Measurements from ENCODE around the gene SRRM3. TPM values are rescaled to one million over a fixed set of nuclear protein-coding genes. Genes with fewer than 3 reads are reported as not detected.
A peak's percentile ranks its signal among the peaks of the same experiment; 100 is the strongest.
"Not testable (repeated sequence)": the region's sequence is repeated elsewhere in the genome, so short reads cannot be mapped to it uniquely, and the experiment has no call there.

Gene SRRM3
- total and polyA plus RNA-seq, 9 donors: 0.31 to 0.79 (median 0.49) TPM

GRCh38 chr7:76215349-76215748 lies 13.7 kb downstream of the SRRM3 start:
- not testable (repeated sequence) for H3K9me3 ChIP-seq (replicated peaks; ENCODE audit: control insufficient read depth, low read depth, low read length); DNase-seq; H3K27ac ChIP-seq (ENCODE audit: low read length); H3K4me3 ChIP-seq (ENCODE audit: low read length); H3K4me1 ChIP-seq (ENCODE audit: control insufficient read depth, insufficient read depth, low read length); H3K36me3 ChIP-seq (ENCODE audit: control insufficient read depth, insufficient read depth, low read length)
- H3K27me3 ChIP-seq (ENCODE audit: control insufficient read depth, insufficient read depth, low read length): peaks cover 24% of the 10 kb centered on the region
- no CpG with 5 or more reads among the region's 4 CpGs for WGBS (ENCODE audit: insufficient coverage)

- Histone ChIP-seq H3K4me3 (ENCODE audit: low read length) (no peak overlapping the region), H3K27ac (ENCODE audit: low read length) (no peak overlapping the region), H3K36me3 (ENCODE audit: control insufficient read depth, insufficient read depth, low read length) (no peaks in the 10 kb centered on the region), H3K27me3 (ENCODE audit: control insufficient read depth, insufficient read depth, low read length) (peaks cover 24% of the 10 kb centered on the region), H3K9me3 (replicated peaks; ENCODE audit: control insufficient read depth, low read depth, low read length) (no peaks in the 10 kb centered on the region), H3K4me1 (ENCODE audit: control insufficient read depth, insufficient read depth, low read length) (no peaks in the 10 kb centered on the region)
- DNase-seq: no peak
- WGBS (ENCODE audit: insufficient coverage): no CpG with 5 or more reads among the region's 9 CpGs
Observed at GRCh38 chr7:76216381-76217082, 14.8 kb downstream of the SRRM3 start.

DNA sequence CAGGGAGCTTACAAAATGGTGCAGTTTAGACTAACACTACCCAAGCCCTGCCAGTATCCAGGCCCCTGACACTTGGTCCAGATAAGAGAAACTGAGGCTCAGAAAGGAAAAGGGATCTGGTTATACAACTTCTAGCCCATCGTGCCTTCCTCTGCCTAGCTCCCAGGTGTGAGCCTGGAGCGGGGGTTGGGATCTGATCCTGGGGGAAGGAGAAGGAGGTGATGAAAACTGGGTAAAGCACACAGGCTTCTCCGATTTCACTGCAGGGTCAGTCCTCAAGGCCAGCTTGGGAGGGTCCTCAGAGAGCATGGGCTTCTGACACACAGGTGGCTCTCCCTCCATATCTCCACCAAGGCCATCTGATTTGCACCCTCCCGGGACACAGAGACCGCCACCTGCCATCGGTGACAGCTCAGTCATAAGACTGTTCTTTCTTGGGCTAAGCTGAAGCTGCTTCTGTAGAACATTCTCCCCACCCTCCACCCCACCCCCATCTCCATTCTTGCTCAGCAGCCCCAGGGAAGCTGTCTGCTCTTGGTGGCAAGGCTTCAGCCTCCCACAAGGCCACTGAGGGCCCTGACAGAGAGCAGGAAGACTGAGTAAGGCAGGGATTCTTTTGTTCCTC lies 16.4 kb downstream of the SRRM3 start:
- Histone ChIP-seq H3K36me3 (ENCODE audit: control insufficient read depth, insufficient read depth, low read length) (no peaks in the 10 kb centered on the region), H3K4me1 (ENCODE audit: control insufficient read depth, insufficient read depth, low read length) (no peaks in the 10 kb centered on the region), H3K27ac (ENCODE audit: low read length) (no peak overlapping the region), H3K27me3 (ENCODE audit: control insufficient read depth, insufficient read depth, low read length) (peaks cover 24% of the 10 kb centered on the region), H3K9me3 (replicated peaks; ENCODE audit: control insufficient read depth, low read depth, low read length) (no peaks in the 10 kb centered on the region), H3K4me3 (ENCODE audit: low read length) (no peak overlapping the region)
- no peak for DNase-seq
- 20% methylated on average over 1 of the region's 6 CpGs for WGBS (ENCODE audit: insufficient coverage)

DNA sequence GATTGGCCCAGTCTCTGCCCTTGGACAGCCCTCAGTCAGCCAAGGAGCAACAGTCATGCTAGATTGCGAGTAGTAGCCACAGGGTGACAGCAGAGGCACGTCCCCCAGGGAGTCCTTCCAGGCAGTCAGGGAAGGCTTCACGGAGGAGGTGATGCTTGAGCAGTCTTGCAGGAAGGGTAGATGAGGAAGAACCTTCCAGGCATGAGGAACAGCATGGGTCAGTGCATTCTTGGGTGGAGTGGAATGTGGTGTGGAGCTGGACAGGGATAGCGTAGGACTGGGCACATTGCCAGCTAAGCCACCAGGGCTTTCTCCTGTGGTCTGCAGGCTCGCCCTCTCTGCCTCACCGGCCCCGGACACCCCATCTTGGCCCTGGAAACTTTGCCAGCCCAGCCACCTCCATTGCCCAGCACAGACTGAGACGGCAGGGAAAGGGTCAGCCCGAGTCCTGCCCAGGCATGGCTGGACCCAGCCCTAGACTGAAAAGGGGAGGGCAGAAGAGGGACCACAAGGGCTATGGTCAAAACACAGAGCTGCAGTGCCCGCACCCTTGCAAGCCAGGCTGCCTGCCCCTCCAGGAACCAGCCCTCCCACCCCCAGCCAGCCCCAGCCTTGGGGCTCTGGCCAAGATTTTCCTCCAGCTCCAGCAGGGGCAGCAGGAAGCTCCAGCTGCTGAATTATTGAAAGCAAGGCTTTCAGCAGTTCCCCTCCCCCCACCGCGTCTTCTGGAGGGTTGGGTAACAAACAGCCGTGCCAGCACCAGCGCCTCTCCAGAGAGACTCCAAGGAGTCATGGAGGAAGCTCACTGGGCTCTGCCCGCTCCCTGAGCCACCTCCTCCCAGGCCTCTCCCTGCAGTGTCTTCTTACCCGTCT lies 18.7 kb downstream of the SRRM3 start:
- DNase-seq: peak; percentile 14
- 17% methylated on average over 10 of the region's 16 CpGs for WGBS (ENCODE audit: insufficient coverage)

DNA sequence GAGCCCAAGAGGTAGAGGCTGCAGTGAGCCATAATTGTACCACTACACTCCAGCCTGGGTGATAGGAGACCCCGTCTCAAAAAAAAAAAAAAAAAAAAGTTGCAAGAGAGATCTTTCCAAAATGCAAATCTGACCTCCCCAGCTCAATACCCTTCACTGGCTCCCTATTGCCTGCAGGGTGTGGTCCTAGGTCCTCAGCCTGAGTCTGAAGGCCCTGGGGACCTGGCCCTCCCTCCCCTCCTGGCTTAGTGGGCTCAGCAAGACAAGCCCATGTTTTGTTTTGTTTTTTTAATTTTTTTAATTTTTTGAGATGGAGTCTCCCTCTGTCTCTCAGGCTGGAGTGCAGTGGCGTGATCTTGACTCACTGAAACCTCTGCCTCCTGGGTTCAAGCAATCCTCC lies 20.6 kb downstream of the SRRM3 start:
- Histone ChIP-seq H3K4me1 (ENCODE audit: control insufficient read depth, insufficient read depth, low read length) (no peaks in the 10 kb centered on the region), H3K27ac (ENCODE audit: low read length) (no peak overlapping the region), H3K9me3 (replicated peaks; ENCODE audit: control insufficient read depth, low read depth, low read length) (no peaks in the 10 kb centered on the region), H3K27me3 (ENCODE audit: control insufficient read depth, insufficient read depth, low read length) (peaks cover 16% of the 10 kb centered on the region), H3K36me3 (ENCODE audit: control insufficient read depth, insufficient read depth, low read length) (no peaks in the 10 kb centered on the region), H3K4me3 (ENCODE audit: low read length) (no peak overlapping the region)
- WGBS (ENCODE audit: insufficient coverage): no CpG with 5 or more reads among the region's 2 CpGs
- DNase-seq: no peak

More for the DNA sequence above, 18.7 kb downstream of the SRRM3 start:
- Histone ChIP-seq H3K27ac (ENCODE audit: low read length) (no peak overlapping the region), H3K9me3 (replicated peaks; ENCODE audit: control insufficient read depth, low read depth, low read length) (no peaks in the 10 kb centered on the region), H3K36me3 (ENCODE audit: control insufficient read depth, insufficient read depth, low read length) (no peaks in the 10 kb centered on the region), H3K4me1 (ENCODE audit: control insufficient read depth, insufficient read depth, low read length) (no peaks in the 10 kb centered on the region), H3K27me3 (ENCODE audit: control insufficient read depth, insufficient read depth, low read length) (peaks cover 26% of the 10 kb centered on the region), H3K4me3 (ENCODE audit: low read length) (no peak overlapping the region)

DNA sequence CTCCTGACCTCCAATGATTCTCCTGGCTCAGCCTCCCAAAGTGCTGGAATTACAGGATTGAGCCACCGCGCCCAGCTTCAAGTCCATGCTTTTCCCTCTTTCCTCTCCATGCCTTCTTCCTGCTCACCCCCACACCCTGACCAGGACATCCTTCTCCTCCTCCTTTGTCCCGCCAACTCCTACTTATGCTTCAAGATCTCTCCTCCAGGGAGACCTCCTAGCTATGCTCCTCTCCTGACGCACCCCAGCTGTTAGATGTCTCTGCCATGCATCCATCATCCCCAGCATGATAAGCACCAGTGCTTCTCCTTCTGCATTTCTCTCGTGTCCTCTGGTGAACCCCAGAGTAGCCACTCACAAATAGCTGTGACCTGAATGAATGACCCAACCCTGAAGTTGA lies 21.1 kb downstream of the SRRM3 start:
- 82% methylated on average over 3 of the region's 5 CpGs for WGBS (ENCODE audit: insufficient coverage)
- H3K27me3 ChIP-seq (ENCODE audit: control insufficient read depth, insufficient read depth, low read length): peaks cover 12% of the 10 kb centered on the region
- no peak for DNase-seq
- H3K4me1 ChIP-seq (ENCODE audit: control insufficient read depth, insufficient read depth, low read length): no peaks in the 10 kb centered on the region
- no peak overlapping the region for H3K27ac ChIP-seq (ENCODE audit: low read length)
- no peaks in the 10 kb centered on the region for H3K36me3 ChIP-seq (ENCODE audit: control insufficient read depth, insufficient read depth, low read length)
- no peak overlapping the region for H3K4me3 ChIP-seq (ENCODE audit: low read length)
- H3K9me3 ChIP-seq (replicated peaks; ENCODE audit: control insufficient read depth, low read depth, low read length): no peaks in the 10 kb centered on the region

GRCh38 chr7:76223286-76223972 lies 21.7 kb downstream of the SRRM3 start:
- H3K4me3 ChIP-seq (ENCODE audit: low read length): no peak overlapping the region
- no peaks in the 10 kb centered on the region for H3K4me1 ChIP-seq (ENCODE audit: control insufficient read depth, insufficient read depth, low read length)
- DNase-seq: no peak
- H3K27me3 ChIP-seq (ENCODE audit: control insufficient read depth, insufficient read depth, low read length): peaks cover 7% of the 10 kb centered on the region
- WGBS (ENCODE audit: insufficient coverage): 24% methylated on average over 3 of the region's 3 CpGs
- no peak overlapping the region for H3K27ac ChIP-seq (ENCODE audit: low read length)
- H3K9me3 ChIP-seq (replicated peaks; ENCODE audit: control insufficient read depth, low read depth, low read length): no peaks in the 10 kb centered on the region
- no peaks in the 10 kb centered on the region for H3K36me3 ChIP-seq (ENCODE audit: control insufficient read depth, insufficient read depth, low read length)

DNA sequence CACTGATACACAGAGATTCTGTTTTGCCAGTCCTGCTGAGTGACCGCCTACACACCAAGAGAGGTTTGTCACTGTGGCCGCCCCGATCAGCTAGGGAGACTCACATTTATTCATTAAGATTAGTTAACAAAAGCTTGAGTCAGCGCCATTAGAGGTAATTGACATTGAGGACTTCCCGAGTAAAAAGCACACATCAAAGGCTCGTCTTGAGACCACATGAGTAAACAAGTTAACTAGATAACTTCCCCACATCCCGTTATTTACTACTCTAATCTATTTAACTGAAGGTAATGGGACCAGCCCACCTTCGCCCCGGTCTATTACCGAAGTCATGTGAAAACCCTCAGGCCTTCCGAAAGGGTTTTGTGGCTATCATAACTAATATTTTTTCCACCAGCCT lies 23.0 kb downstream of the SRRM3 start:
- WGBS (ENCODE audit: insufficient coverage): 4% methylated on average over 5 of the region's 11 CpGs
- H3K27me3 ChIP-seq (ENCODE audit: control insufficient read depth, insufficient read depth, low read length): peaks cover 5% of the 10 kb centered on the region
- DNase-seq: no peak

GRCh38 chr7:76225379-76225778 lies 23.7 kb downstream of the SRRM3 start:
- DNase-seq: peak; percentile 50
- Histone ChIP-seq H3K36me3 (ENCODE audit: control insufficient read depth, insufficient read depth, low read length) (no peaks in the 10 kb centered on the region), H3K4me3 (ENCODE audit: low read length) (no peak overlapping the region), H3K4me1 (ENCODE audit: control insufficient read depth, insufficient read depth, low read length) (no peaks in the 10 kb centered on the region), H3K27me3 (ENCODE audit: control insufficient read depth, insufficient read depth, low read length) (peaks cover 5% of the 10 kb centered on the region), H3K9me3 (replicated peaks; ENCODE audit: control insufficient read depth, low read depth, low read length) (no peaks in the 10 kb centered on the region), H3K27ac (ENCODE audit: low read length) (no peak overlapping the region)
- 0% methylated on average over 3 of the region's 11 CpGs for WGBS (ENCODE audit: insufficient coverage)

More for the DNA sequence above, 23.0 kb downstream of the SRRM3 start:
- no peak overlapping the region for H3K27ac ChIP-seq (ENCODE audit: low read length)
- no peaks in the 10 kb centered on the region for H3K36me3 ChIP-seq (ENCODE audit: control insufficient read depth, insufficient read depth, low read length)
- no peaks in the 10 kb centered on the region for H3K4me1 ChIP-seq (ENCODE audit: control insufficient read depth, insufficient read depth, low read length)
- no peaks in the 10 kb centered on the region for H3K9me3 ChIP-seq (replicated peaks; ENCODE audit: control insufficient read depth, low read depth, low read length)
- no peak overlapping the region for H3K4me3 ChIP-seq (ENCODE audit: low read length)

DNA sequence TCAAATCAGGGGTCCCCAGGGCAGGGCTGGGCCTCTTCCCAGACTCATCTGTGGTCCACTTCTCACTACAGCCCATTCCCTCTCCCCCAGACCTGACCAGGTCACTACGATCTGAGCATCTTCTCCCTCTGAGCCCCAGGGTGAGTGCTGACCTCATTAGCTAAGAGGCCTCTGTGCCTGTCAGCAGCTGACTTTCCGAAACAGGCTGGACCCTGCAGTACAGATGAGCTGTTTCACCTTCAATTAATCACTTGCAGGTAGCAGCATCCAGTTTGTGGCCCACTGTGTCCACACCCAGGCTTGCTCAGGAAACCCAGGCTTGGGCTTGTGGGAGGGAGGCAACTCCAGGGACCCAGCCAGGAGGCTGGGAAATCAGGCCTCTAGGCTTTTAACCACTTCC lies 24.3 kb downstream of the SRRM3 start:
- H3K27me3 ChIP-seq (ENCODE audit: control insufficient read depth, insufficient read depth, low read length): peaks cover 5% of the 10 kb centered on the region
- no peak overlapping the region for H3K27ac ChIP-seq (ENCODE audit: low read length)
- WGBS (ENCODE audit: insufficient coverage): 46% methylated on average over 2 of the region's 2 CpGs
- H3K4me3 ChIP-seq (ENCODE audit: low read length): no peak overlapping the region
- H3K9me3 ChIP-seq (replicated peaks; ENCODE audit: control insufficient read depth, low read depth, low read length): no peaks in the 10 kb centered on the region
- no peaks in the 10 kb centered on the region for H3K4me1 ChIP-seq (ENCODE audit: control insufficient read depth, insufficient read depth, low read length)
- H3K36me3 ChIP-seq (ENCODE audit: control insufficient read depth, insufficient read depth, low read length): no peaks in the 10 kb centered on the region
- DNase-seq: no peak

Data from muscle of leg (tissue), 11 donors.